Neuronal stem cell (in vitro differentiated cells): ENCODE data around the gene IFRD1. TPM values are rescaled to one million over a fixed set of nuclear protein-coding genes. Genes with fewer than 3 reads are reported as not detected.

ENCODE experiments used
- DNase-seq: peaks from one replicate; pipeline ENCODE4 v3.0.0-alpha.2; 2013; ENCODE audit warnings: low spot score
- H2AFZ ChIP-seq: one replicate; pipeline ENCODE4 v1.6.1; 2013; ENCODE audit warnings: mild to moderate bottlenecking, low read length, inconsistent platforms
- H2AK5ac ChIP-seq: 2 replicates; pipeline ENCODE4 v1.6.1; 2013; ENCODE audit warnings: low read depth, mild to moderate bottlenecking, inconsistent platforms, low read length, moderate library complexity, mixed read lengths
- H2BK120ac ChIP-seq: 2 replicates; pipeline ENCODE4 v1.6.1; 2013; ENCODE audit warnings: low read depth, mild to moderate bottlenecking, inconsistent platforms, low read length, moderate library complexity, mixed read lengths
- H2BK12ac ChIP-seq: one replicate; pipeline ENCODE4 v1.6.1; 2013; ENCODE audit warnings: low read length, inconsistent platforms
- H2BK15ac ChIP-seq: 2 replicates; pipeline ENCODE4 v1.6.1; 2013; ENCODE audit warnings: mild to moderate bottlenecking, low read length, inconsistent platforms, mixed read lengths
- H2BK5ac ChIP-seq: one replicate; pipeline ENCODE4 v1.6.1; 2013; ENCODE audit warnings: inconsistent platforms, mild to moderate bottlenecking, low read length, moderate library complexity
- H3K14ac ChIP-seq: one replicate; pipeline ENCODE4 v1.6.1; 2013; ENCODE audit warnings: low read length, inconsistent platforms
- H3K18ac ChIP-seq: 2 replicates; pipeline ENCODE4 v1.6.1; 2013; ENCODE audit warnings: low read length, inconsistent platforms
- H3K23ac ChIP-seq: 2 replicates; pipeline ENCODE4 v1.6.1; 2013; ENCODE audit warnings: low read depth, mild to moderate bottlenecking, mixed read lengths, low read length, inconsistent platforms; ENCODE audit not compliant: poor library complexity
- H3K27ac ChIP-seq: replicated peaks from 3 replicates; pipeline ENCODE4 v1.5.1; 2013; ENCODE audit warnings: low read length, inconsistent platforms
- H3K27me3 ChIP-seq, 3 experiments: 2 replicates each; pipeline ENCODE4 v1.6.1; 2013; ENCODE audit warnings: low read length in 3 of 3, mild to moderate bottlenecking in 2 of 3, inconsistent platforms in 1 of 3, low read depth in 1 of 3, mixed read lengths in 1 of 3, moderate library complexity in 1 of 3; ENCODE audit not compliant: control insufficient read depth in 3 of 3, insufficient read depth in 3 of 3
- H3K36me3 ChIP-seq, 2 donors: replicated peaks in 1 of 2; 2 replicates each; pipeline ENCODE4 v1.6.1; 2013; ENCODE audit warnings: low read length in 2 of 2; ENCODE audit not compliant: control insufficient read depth in 2 of 2, insufficient read depth in 2 of 2
- H3K4ac ChIP-seq: 2 replicates; pipeline ENCODE4 v1.6.1; 2013; ENCODE audit warnings: inconsistent platforms, mild to moderate bottlenecking, low read length, moderate library complexity
- H3K4me1 ChIP-seq, 2 donors: 1 replicate in 1 of 2; 2 replicates in 1 of 2; pipeline ENCODE4 v1.6.1; 2013; ENCODE audit warnings: low read length in 2 of 2, low read depth in 1 of 2; ENCODE audit not compliant: control insufficient read depth in 2 of 2, insufficient read depth in 1 of 2
- H3K4me2 ChIP-seq: one replicate; pipeline ENCODE4 v1.6.1; 2013; ENCODE audit warnings: mild to moderate bottlenecking, low read length, inconsistent platforms; ENCODE audit not compliant: insufficient read depth, poor library complexity, severe bottlenecking
- H3K4me3 ChIP-seq, 2 donors: 2 replicates each; pipeline ENCODE4 v1.5.1; 2013; ENCODE audit warnings: low read length in 2 of 2, mild to moderate bottlenecking in 2 of 2, inconsistent platforms in 1 of 2, moderate library complexity in 1 of 2
- H3K79me1 ChIP-seq: one replicate; pipeline ENCODE4 v1.6.1; 2013; ENCODE audit warnings: low read depth, mild to moderate bottlenecking, inconsistent platforms, low read length, moderate library complexity
- H3K9ac ChIP-seq: one replicate; pipeline ENCODE4 v1.6.1; 2013; ENCODE audit warnings: mild to moderate bottlenecking, low read depth, low read length, inconsistent platforms; ENCODE audit not compliant: poor library complexity
- H3K9me3 ChIP-seq, 2 donors: replicated peaks in 1 of 2; 2 replicates each; pipeline versions ENCODE3 to v1.6.1; 2013; ENCODE audit warnings: low read length in 2 of 2, mild to moderate bottlenecking in 2 of 2, inconsistent platforms in 1 of 2, low read depth in 1 of 2, mixed read lengths in 1 of 2, moderate library complexity in 1 of 2; ENCODE audit not compliant: control insufficient read depth in 2 of 2, insufficient read depth in 1 of 2
- H4K8ac ChIP-seq: one replicate; pipeline ENCODE4 v1.6.1; 2013; ENCODE audit warnings: low read depth, mild to moderate bottlenecking, inconsistent platforms, low read length, moderate library complexity
- H4K91ac ChIP-seq: one replicate; pipeline ENCODE4 v1.6.1; 2013; ENCODE audit warnings: low read length, low read depth, mild to moderate bottlenecking, inconsistent platforms; ENCODE audit not compliant: poor library complexity
- WGBS, 2 donors: extraction: QIAGEN DNeasy Blood & Tissue Kit; methylation state at CpG; one replicate each; pipeline ENCODE4 v1.1.7; 2013; ENCODE audit warnings: missing lambda C conversion rate in 2 of 2, mixed read lengths in 1 of 2; ENCODE audit not compliant: insufficient read length in 2 of 2, insufficient replicate concordance in 1 of 2; ENCODE audit errors: extremely low coverage in 2 of 2; 5-methylcytosine and 5-hydroxymethylcytosine counted together
- polyA plus RNA-seq, 2 experiments: library from polyadenylated mRNA; stranded (reverse); fragments of 200-250 nt; gene quantifications; one replicate each; pipeline ENCODE4 v1.2.3, GENCODE V29; 2013

The IFRD1 gene
- 38.9 TPM for polyA plus RNA-seq (2013, experiment 1 of 2)
- polyA plus RNA-seq (2013, experiment 2 of 2) = 38.4 TPM

DNA sequence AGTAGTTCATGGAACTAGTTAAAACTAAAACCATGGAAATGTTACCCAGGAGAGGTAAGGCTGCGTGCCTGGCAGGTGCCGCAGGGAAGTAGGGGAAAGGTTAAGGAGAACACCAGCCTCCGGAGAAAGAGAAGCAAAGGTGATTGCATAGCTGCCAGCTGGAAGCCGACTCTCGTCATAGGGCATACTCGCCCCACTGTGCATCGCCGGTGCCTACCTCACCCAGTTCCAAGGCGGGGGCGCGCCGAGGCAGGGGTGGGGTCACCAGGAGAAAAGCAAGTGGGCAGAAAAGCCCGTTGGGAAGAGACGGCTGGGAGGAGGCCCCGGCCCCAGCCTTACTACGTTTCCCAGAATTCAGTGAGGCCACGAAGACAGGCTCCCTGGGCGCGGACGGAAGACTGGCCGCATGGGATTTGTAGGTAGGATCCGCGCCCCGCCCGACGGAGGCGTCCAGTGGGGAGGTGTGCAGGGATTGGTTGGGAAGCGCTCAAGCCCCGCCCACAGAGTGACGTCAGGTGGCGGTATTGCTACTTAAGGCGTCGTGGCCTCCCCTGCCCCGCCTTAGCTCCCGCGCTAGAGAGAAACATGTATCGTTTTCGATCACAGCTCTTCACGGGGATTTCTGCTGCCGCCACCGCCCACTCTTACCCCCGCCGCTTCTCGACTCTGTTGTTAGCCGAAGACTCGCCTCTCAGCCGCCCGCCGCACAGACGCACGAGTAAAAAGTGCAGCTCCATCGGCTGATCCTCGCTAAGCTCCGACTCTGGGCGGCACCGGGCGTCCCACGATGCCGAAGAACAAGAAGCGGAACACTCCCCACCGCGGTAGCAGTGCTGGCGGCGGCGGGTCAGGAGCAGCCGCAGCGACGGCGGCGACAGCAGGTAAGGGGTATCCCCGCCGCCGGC lies at the start of gene IFRD1:
TSS of gene IFRD1 (plus strand) at position 559 of the 905 bp plus-strand sequence. CDS start at position 788, 229 bp downstream.
- peak within 1 kb of the TSS; percentile 90 for H3K14ac ChIP-seq
- no peaks in the 10 kb centered on the region for H3K27me3 ChIP-seq
- peak within 1 kb of the TSS; percentile 17 for H2BK12ac ChIP-seq
- peaks cover 0 to 19% of the 10 kb centered on the region in 2 donors for H3K36me3 ChIP-seq
- peak within 1 kb of the TSS; percentile 57 for H4K8ac ChIP-seq
- H2BK120ac ChIP-seq = peak within 1 kb of the TSS; percentile 26
- H3K9me3 ChIP-seq = no peaks in the 10 kb centered on the region
- H3K18ac ChIP-seq = peak within 1 kb of the TSS; percentile 99
- peak within 1 kb of the TSS; percentile 85 for H3K4me2 ChIP-seq
- H3K27ac ChIP-seq = peak within 1 kb of the TSS; percentile 87
- peak; percentile 98 for DNase-seq
- H3K79me1 ChIP-seq = peaks cover 6% of the 10 kb centered on the region
- H3K4me1 ChIP-seq = peaks cover 0 to 5% of the 10 kb centered on the region in 2 donors
- peak within 1 kb of the TSS; percentile 100 for H3K23ac ChIP-seq
- H2AFZ ChIP-seq = peak within 1 kb of the TSS; percentile 94
- H2BK5ac ChIP-seq = peak within 1 kb of the TSS; percentile 94
- H2BK15ac ChIP-seq = peak within 1 kb of the TSS; percentile 93
- peak within 1 kb of the TSS; percentile 89 for H3K4ac ChIP-seq
- H2AK5ac ChIP-seq = peak within 1 kb of the TSS; percentile 85
- peak within 1 kb of the TSS; percentile 74 to 100 for H3K4me3 ChIP-seq
- peak within 1 kb of the TSS; percentile 98 for H3K9ac ChIP-seq
- H4K91ac ChIP-seq = peak within 1 kb of the TSS; percentile 89
- WGBS, 2 donors = no CpG with 5 or more reads among the region's 73 CpGs

- H3K9ac ChIP-seq = no peak overlapping the region
- no peak overlapping the region for H2BK12ac ChIP-seq
- DNase-seq = no peak
- H2AK5ac ChIP-seq = no peak overlapping the region
- no peak overlapping the region for H3K27ac ChIP-seq
- H3K4ac ChIP-seq = no peak overlapping the region
- no peak overlapping the region for H2AFZ ChIP-seq
- H3K4me3 ChIP-seq = no peak overlapping the region
- H4K8ac ChIP-seq = no peak overlapping the region
- H3K9me3 ChIP-seq = no peaks in the 10 kb centered on the region
- H3K4me2 ChIP-seq = no peak overlapping the region
- no peak overlapping the region for H3K14ac ChIP-seq
- H4K91ac ChIP-seq = no peak overlapping the region
- H2BK120ac ChIP-seq = no peak overlapping the region
- no peak overlapping the region for H3K23ac ChIP-seq
- no peaks in the 10 kb centered on the region for H3K79me1 ChIP-seq
- H2BK15ac ChIP-seq = no peak overlapping the region
- no peaks in the 10 kb centered on the region for H3K4me1 ChIP-seq
- H2BK5ac ChIP-seq = no peak overlapping the region
- H3K18ac ChIP-seq = no peak overlapping the region
- H3K36me3 ChIP-seq = no peaks in the 10 kb centered on the region
- H3K27me3 ChIP-seq = no peaks in the 10 kb centered on the region
Measured at GRCh38 chr7:112404321-112404720, 45.9 kb upstream of the IFRD1 start.

DNA sequence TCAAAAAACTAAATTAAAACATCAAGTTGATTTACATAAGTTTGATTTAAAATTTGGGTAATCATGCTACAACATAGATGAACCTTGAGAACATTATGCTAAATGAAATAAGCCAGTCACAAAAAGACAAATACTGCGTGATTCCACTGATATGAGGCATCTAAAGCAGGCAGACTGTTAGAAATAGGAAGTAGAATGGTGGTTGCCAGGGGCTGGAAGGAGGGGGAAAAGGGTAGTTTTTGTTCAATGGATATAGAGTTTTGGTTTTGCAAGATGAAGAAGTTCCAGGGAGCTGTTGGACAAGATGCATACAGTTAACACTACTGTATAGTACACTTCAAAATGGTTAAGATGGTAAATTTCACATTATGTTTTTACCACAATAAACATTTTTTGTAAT lies 45.0 kb upstream of the IFRD1 start:
- Histone ChIP-seq H3K4me1 (no peaks in the 10 kb centered on the region), H3K9ac (no peak overlapping the region), H2AK5ac (no peak overlapping the region), H4K8ac (no peak overlapping the region), H2BK12ac (no peak overlapping the region), H3K4ac (no peak overlapping the region), H2AFZ (no peak overlapping the region), H3K79me1 (no peaks in the 10 kb centered on the region), H3K4me3 (no peak overlapping the region), H3K14ac (no peak overlapping the region), H2BK120ac (no peak overlapping the region), H2BK15ac (no peak overlapping the region), H3K4me2 (no peak overlapping the region), H2BK5ac (no peak overlapping the region), H3K9me3 (no peaks in the 10 kb centered on the region), H3K27ac (no peak overlapping the region), H3K36me3 (no peaks in the 10 kb centered on the region), H3K23ac (no peak overlapping the region), H4K91ac (no peak overlapping the region), H3K18ac (no peak overlapping the region), H3K27me3 (no peaks in the 10 kb centered on the region)
- no CpG with 5 or more reads among the region's 1 CpG for WGBS, 2 donors
- no peak for DNase-seq

GRCh38 chr7:112407261-112407660 lies 43.0 kb upstream of the IFRD1 start:
- Histone ChIP-seq H2BK5ac (no peak overlapping the region), H3K14ac (no peak overlapping the region), H3K4me3 (no peak overlapping the region), H3K23ac (no peak overlapping the region), H3K79me1 (no peaks in the 10 kb centered on the region), H2AFZ (no peak overlapping the region), H2AK5ac (no peak overlapping the region), H3K9me3 (no peaks in the 10 kb centered on the region), H3K4me1 (no peaks in the 10 kb centered on the region), H3K27me3 (no peaks in the 10 kb centered on the region), H3K4me2 (no peak overlapping the region), H3K36me3 (no peaks in the 10 kb centered on the region), H4K8ac (no peak overlapping the region), H3K18ac (no peak overlapping the region), H3K4ac (no peak overlapping the region), H2BK12ac (no peak overlapping the region), H4K91ac (no peak overlapping the region), H2BK15ac (no peak overlapping the region), H3K9ac (no peak overlapping the region), H2BK120ac (no peak overlapping the region), H3K27ac (no peak overlapping the region)
- no peak for DNase-seq
- no CpG with 5 or more reads among the region's 1 CpG for WGBS, 2 donors
